Smooth muscle cell of trachea (primary cell): Measurements from ENCODE around the gene ACAD9. TPM values are rescaled to one million over a fixed set of nuclear protein-coding genes. Genes with fewer than 3 reads are reported as not detected.

Source experiments
- total RNA-seq: library from RNA; depleted of rRNA; stranded (reverse); fragments of >200 nt; gene quantifications from 2 replicates; pipeline ENCODE4 v1.2.1, GENCODE V29; 2014

Gene ACAD9
- total RNA-seq: 45.8 and 59.5 TPM in 2 replicates

DNA sequence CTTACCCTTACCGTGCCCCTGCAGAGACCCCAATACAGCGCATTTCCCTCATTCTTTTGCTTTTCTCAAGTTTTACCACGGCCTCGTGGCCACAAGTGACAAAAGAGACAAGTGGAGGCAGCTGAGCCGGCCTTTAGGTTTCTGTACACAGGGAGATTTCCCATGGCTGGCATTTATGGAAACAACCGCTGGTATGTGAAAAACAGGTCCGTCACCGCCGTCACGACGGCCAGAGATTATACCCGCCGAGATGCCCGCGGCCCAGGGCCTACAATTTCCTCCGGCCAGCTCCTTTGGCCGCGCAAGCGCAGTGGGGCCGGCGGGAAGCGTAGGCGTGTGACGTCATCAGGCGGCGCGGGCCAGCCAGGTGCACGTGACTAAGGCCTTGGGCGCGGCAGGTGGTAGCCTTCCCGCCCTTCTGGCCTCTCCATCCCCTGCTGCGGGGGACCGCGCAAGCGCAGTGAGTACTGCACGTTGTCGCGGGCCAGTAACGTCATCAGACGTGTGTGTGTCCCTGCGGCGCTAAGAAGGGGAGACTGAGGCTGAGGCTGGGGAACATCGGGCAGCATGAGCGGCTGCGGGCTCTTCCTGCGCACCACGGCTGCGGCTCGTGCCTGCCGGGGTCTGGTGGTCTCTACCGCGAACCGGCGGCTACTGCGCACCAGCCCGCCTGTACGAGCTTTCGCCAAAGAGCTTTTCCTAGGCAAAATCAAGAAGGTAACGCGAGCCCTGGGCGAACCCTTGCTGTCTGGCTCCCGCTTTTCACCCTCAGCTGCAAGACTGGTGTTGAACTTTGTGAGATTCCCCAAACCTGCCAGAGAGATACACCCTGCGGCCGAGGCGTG is at the start of gene ACAD9:
ACAD9 (plus strand) TSS at position 496 of the 845 bp plus-strand sequence; CDS start at position 568, 72 bp downstream.

Other genes starting within 250 kb of the ACAD9 start
- 418 and 502 TPM in 2 replicates for gene RPN1, start 228.8 kb upstream of the ACAD9 start, total RNA-seq
- gene RAB7A, start 153.4 kb upstream of the ACAD9 start, total RNA-seq: 50.1 and 66.2 TPM in 2 replicates
- 0.17 TPM in 1 of 2 replicates, not detected in the other for gene CFAP92, start 114.5 kb downstream of the ACAD9 start, total RNA-seq
- not detected in 2 replicates for gene EFCC1, start 121.7 kb downstream of the ACAD9 start, total RNA-seq
- not detected in 2 replicates for gene GP9, start 181.2 kb downstream of the ACAD9 start, total RNA-seq
- gene RAB43, start 242.2 kb downstream of the ACAD9 start, total RNA-seq: 13.4 and 28.0 TPM in 2 replicates